ENCODE data around the gene OSBPL2. TPM values are rescaled to one million over a fixed set of nuclear protein-coding genes. Genes with fewer than 3 reads are reported as not detected.

OSBPL2 gene
- total RNA-seq, 1 experiment from 2014 or later = 14.9 TPM

GRCh38 chr20:62220666-62221568 is 17.4 kb upstream of the OSBPL2 start:
- H3K27me3 ChIP-seq (replicated peaks) = peaks cover 88% of the 10 kb centered on the region
- no peaks in the 10 kb centered on the region for H3K36me3 ChIP-seq
- DNase-seq (ENCODE audit: low read depth in 1 of 2, low spot score in 2 of 2) = no peak
- H3K4me1 ChIP-seq (replicated peaks) = 0 out of 2 replicates have a peak, but pooled peaks cover 5% of the 10 kb centered on the region
- no peak overlapping the region for H3K4me3 ChIP-seq
- no peaks in the 10 kb centered on the region for H3K9me3 ChIP-seq (replicated peaks)
- no peak overlapping the region for H3K27ac ChIP-seq

- DNase-seq (ENCODE audit: low read depth in 1 of 2, low spot score in 2 of 2) = no peak
- Histone ChIP-seq H3K27me3 (replicated peaks) (peaks cover 85% of the 10 kb centered on the region), H3K9me3 (replicated peaks) (no peaks in the 10 kb centered on the region), H3K36me3 (no peaks in the 10 kb centered on the region), H3K27ac (no peak overlapping the region), H3K4me1 (replicated peaks) (0 out of 2 replicates have a peak, but pooled peaks cover 5% of the 10 kb centered on the region), H3K4me3 (no peak overlapping the region)
Observed at GRCh38 chr20:62222266-62222850, 16.0 kb upstream of the OSBPL2 start.

- no peak for DNase-seq (ENCODE audit: low read depth in 1 of 2, low spot score in 2 of 2)
- H3K27ac ChIP-seq = no peak overlapping the region
- H3K4me1 ChIP-seq (replicated peaks) = 0 out of 2 replicates have a peak, but pooled peaks cover 5% of the 10 kb centered on the region
- H3K27me3 ChIP-seq (replicated peaks) = peaks cover 85% of the 10 kb centered on the region
- H3K36me3 ChIP-seq = no peaks in the 10 kb centered on the region
- H3K9me3 ChIP-seq (replicated peaks) = no peaks in the 10 kb centered on the region
- H3K4me3 ChIP-seq = no peak overlapping the region
Observed at GRCh38 chr20:62222972-62223371, 15.3 kb upstream of the OSBPL2 start.

DNA sequence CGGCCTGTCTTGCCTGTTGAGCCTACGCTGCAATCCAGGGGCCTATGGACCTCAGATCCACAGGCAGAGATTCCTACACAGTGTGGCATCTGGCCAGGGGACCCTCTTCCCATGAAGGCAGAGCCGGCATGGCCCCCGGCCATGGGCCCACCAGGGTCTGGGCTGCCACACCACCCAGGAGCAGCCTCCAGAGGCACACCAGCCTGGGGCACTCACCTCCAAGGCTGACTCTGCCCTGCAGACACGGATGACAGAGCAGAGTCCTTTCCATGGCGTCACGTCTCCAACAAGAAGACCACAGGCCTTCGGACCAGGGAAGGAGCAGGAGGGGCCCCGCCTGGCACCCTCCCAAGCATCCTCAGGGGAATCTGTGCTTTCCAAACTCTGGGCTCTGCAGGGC is 14.8 kb upstream of the OSBPL2 start:
- H3K36me3 ChIP-seq = no peaks in the 10 kb centered on the region
- H3K9me3 ChIP-seq (replicated peaks) = no peaks in the 10 kb centered on the region; the same call in 1 of the 2 replicates
- H3K4me1 ChIP-seq (replicated peaks) = 0 out of 2 replicates have a peak, but pooled peaks cover 5% of the 10 kb centered on the region
- no peak for DNase-seq (ENCODE audit: low read depth in 1 of 2, low spot score in 2 of 2)
- no peak overlapping the region for H3K4me3 ChIP-seq
- no peak overlapping the region for H3K27ac ChIP-seq
- H3K27me3 ChIP-seq (replicated peaks) = peaks cover 85% of the 10 kb centered on the region

DNA sequence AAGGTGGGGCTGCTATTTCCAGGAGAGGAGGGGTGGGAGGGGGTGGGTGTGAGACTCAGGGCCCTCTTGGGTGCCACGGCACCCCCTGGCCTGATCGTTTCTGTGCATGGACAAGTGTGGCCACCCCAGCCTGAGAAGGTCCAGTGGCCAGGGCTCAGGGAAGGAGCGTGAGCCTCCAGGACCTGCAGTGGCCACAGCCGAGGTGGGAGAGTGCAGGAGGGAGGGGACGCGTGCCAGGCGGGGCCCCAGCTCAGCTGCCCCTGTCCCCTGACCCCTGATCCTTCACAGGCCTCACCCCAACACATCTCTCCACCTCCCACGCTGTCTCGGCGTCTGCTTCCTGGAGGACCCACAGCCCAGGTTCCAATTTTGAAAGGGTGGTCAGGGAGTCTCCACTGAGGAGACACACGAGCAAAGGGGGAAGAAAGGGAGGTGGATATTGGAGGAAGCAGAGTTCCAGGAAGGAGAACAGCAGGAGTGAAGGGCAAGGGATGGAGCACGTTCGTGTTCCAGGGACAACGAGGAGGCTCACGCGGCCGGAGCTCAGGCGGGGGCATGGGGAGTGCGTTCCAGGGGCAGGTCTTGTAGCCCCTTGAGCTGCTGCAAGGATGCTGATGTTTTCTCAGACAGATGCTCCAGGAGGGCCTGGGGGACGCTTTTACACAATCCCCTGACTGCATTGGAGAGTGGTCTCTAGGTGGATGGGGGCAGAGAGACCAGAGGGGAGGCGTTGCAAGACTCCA is 14.0 kb upstream of the OSBPL2 start:
- DNase-seq (ENCODE audit: low read depth in 1 of 2, low spot score in 2 of 2) = no peak
- H3K4me1 ChIP-seq (replicated peaks) = 0 out of 2 replicates have a peak, but pooled peaks cover 5% of the 10 kb centered on the region
- no peak overlapping the region for H3K27ac ChIP-seq
- H3K36me3 ChIP-seq = no peaks in the 10 kb centered on the region
- H3K4me3 ChIP-seq = no peak overlapping the region
- H3K27me3 ChIP-seq (replicated peaks) = peaks cover 81% of the 10 kb centered on the region
- no peaks in the 10 kb centered on the region; the same call in 1 of the 2 replicates for H3K9me3 ChIP-seq (replicated peaks)

DNA sequence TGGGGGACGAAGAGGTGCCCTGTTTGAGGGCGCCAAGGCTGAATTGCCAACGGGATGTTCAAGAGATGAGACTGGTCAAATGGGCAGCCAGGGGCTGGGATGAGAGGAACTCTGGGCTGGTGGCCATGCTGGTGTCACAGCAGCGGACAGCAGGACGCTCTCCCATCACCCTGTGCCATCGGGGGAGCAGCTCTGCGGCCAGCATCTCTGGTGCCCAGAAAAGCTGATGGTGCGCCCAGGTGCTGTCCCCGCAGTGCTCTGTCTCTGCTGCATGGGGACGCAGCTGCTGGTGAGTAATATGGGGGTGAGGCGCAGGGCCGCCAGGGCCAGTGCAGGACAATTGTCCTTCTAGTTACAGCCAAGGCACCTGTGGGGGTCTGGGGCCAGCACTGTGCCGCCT is 13.3 kb upstream of the OSBPL2 start:
- no peak overlapping the region for H3K27ac ChIP-seq
- H3K4me3 ChIP-seq = no peak overlapping the region
- H3K27me3 ChIP-seq (replicated peaks) = peaks cover 74% of the 10 kb centered on the region
- no peaks in the 10 kb centered on the region for H3K36me3 ChIP-seq
- no peak for DNase-seq (ENCODE audit: low read depth in 1 of 2, low spot score in 2 of 2)
- H3K9me3 ChIP-seq (replicated peaks) = no peaks in the 10 kb centered on the region; the same call in 1 of the 2 replicates
- H3K4me1 ChIP-seq (replicated peaks) = 0 out of 2 replicates have a peak, but pooled peaks cover under 1% of the 10 kb centered on the region

GRCh38 chr20:62225820-62226635 is 12.3 kb upstream of the OSBPL2 start:
- Histone ChIP-seq H3K36me3 (no peaks in the 10 kb centered on the region), H3K27ac (no peak overlapping the region), H3K4me3 (no peak overlapping the region), H3K4me1 (replicated peaks) (no peaks in the 10 kb centered on the region), H3K27me3 (replicated peaks) (peaks cover 66% of the 10 kb centered on the region), H3K9me3 (replicated peaks) (no peaks in the 10 kb centered on the region; the same call in 1 of the 2 replicates)
- DNase-seq (ENCODE audit: low read depth in 1 of 2, low spot score in 2 of 2) = no peak

- H3K4me1 ChIP-seq (replicated peaks) = no peaks in the 10 kb centered on the region
- peaks cover 56% of the 10 kb centered on the region for H3K27me3 ChIP-seq (replicated peaks)
- DNase-seq (ENCODE audit: low read depth in 1 of 2, low spot score in 2 of 2) = no peak
- H3K9me3 ChIP-seq (replicated peaks) = no peaks in the 10 kb centered on the region; the same call in 1 of the 2 replicates
- H3K27ac ChIP-seq = no peak overlapping the region
- H3K4me3 ChIP-seq = no peak overlapping the region
- no peaks in the 10 kb centered on the region for H3K36me3 ChIP-seq
Observed at GRCh38 chr20:62226707-62227590, 11.4 kb upstream of the OSBPL2 start.

DNA sequence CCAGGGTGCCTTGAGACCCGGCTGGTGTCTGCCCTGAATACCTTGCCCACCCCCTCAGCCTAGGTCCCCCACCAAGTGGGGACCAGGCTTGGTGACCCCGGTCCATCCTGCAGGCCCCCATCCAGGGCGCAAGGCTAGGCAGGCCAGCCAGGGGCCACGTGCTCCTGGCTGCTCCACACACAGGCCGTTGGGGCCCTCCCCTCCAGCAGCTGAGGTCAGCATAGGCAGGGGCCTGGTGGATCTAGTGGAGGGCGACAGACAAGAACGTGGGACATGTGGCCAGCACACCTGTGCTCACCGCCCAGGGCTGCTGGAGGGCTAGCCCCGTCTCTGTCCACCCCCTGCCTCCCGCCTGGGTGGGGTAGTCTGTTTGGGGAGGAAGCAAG is 10.7 kb upstream of the OSBPL2 start:
- H3K27ac ChIP-seq = no peak overlapping the region
- H3K4me3 ChIP-seq = no peak overlapping the region
- peaks cover 50% of the 10 kb centered on the region for H3K27me3 ChIP-seq (replicated peaks)
- H3K36me3 ChIP-seq = no peaks in the 10 kb centered on the region
- DNase-seq (ENCODE audit: low read depth in 1 of 2, low spot score in 2 of 2) = no peak
- H3K9me3 ChIP-seq (replicated peaks) = no peaks in the 10 kb centered on the region; the same call in 1 of the 2 replicates
- no peaks in the 10 kb centered on the region for H3K4me1 ChIP-seq (replicated peaks)

- no peaks in the 10 kb centered on the region for H3K4me1 ChIP-seq (replicated peaks)
- DNase-seq (ENCODE audit: low read depth in 1 of 2, low spot score in 2 of 2) = no peak
- peaks cover 45% of the 10 kb centered on the region for H3K27me3 ChIP-seq (replicated peaks)
- H3K36me3 ChIP-seq = no peaks in the 10 kb centered on the region
- no peak overlapping the region for H3K27ac ChIP-seq
- H3K4me3 ChIP-seq = no peak overlapping the region
- H3K9me3 ChIP-seq (replicated peaks) = no peaks in the 10 kb centered on the region; the same call in 1 of the 2 replicates
Observed at GRCh38 chr20:62227977-62228958, 10.1 kb upstream of the OSBPL2 start.

DNA sequence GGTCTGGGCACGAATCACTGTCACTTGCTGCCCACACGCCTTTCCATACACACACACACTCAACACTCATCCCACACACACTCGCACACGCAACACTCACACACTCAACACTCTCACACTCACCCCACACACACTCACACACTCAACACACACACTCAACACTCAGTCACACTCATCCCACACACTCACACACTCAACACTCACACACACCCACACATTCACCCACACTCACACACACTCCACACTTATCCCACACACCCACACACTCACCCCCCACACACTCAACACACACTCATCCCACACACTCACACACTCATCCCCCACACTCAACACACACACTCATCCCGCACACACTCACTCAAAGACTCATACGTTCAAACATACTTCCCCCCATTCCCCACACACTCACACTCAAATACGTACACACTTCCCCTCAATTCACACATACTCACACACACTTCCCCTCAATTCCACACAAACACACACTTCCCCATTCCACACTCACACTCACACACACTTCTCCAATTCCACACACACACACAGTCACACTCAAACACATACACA is 9.3 kb upstream of the OSBPL2 start:
- Histone ChIP-seq H3K27me3 (replicated peaks) (peaks cover 44% of the 10 kb centered on the region), H3K9me3 (replicated peaks) (no peaks in the 10 kb centered on the region; the same call in 1 of the 2 replicates), H3K4me3 (no peak overlapping the region), H3K27ac (no peak overlapping the region), H3K36me3 (no peaks in the 10 kb centered on the region), H3K4me1 (replicated peaks) (no peaks in the 10 kb centered on the region)
- DNase-seq (ENCODE audit: low read depth in 1 of 2, low spot score in 2 of 2) = no peak

Measured in SJSA1 (cell line).